IMR-90 (cell line): ENCODE data around the gene PLEKHG7. TPM values are rescaled to one million over a fixed set of nuclear protein-coding genes. Genes with fewer than 3 reads are reported as not detected.

Experiments
- ATAC-seq: fragments of 200-7000 bp; cut with Tn5 transposase; 2 replicates; pipeline ENCODE4 v1.9.1; 2020; ENCODE audit warnings: low read depth, mild to moderate bottlenecking, moderate library complexity
- BruUV-seq: library from RNA; stranded (reverse); fragments of 400-500 nt; replicated peaks from 2 replicates; lab custom pipeline; 2021; lab: Mats Ljungman, UMichigan
- CTCF ChIA-PET: fragments of 300-600 bp; formaldehyde crosslinking; extraction: SDS; loops from one replicate; lab custom pipeline; 2021; ENCODE audit warnings: antibody characterized with exemption; lab: Yijun Ruan, JAX
- POLR2A ChIA-PET: fragments of 300-600 bp; sonication (Branson Sonifier 250); formaldehyde crosslinking; loops from one replicate; lab custom pipeline; 2022; ENCODE audit warnings: antibody characterized with exemption; ENCODE audit not compliant: unreplicated experiment; lab: Charles Lee
- DNase-seq: peaks from one replicate; pipeline ENCODE4 v3.0.0; 2013
- H2AFZ ChIP-seq: replicated peaks from 2 replicates; pipeline ENCODE3; 2013; ENCODE audit warnings: low read length, mild to moderate bottlenecking; ENCODE audit not compliant: poor library complexity
- H2AK5ac ChIP-seq: 2 replicates; pipeline ENCODE4 v1.6.1; 2013; ENCODE audit warnings: low read depth, low read length, inconsistent platforms
- H2AK9ac ChIP-seq: replicated peaks from 2 replicates; pipeline ENCODE3; 2013; ENCODE audit warnings: mild to moderate bottlenecking, low read depth, low read length, moderate library complexity; ENCODE audit not compliant: poor library complexity
- H2BK120ac ChIP-seq: 2 replicates; pipeline ENCODE4 v1.6.1; 2013; ENCODE audit warnings: low read depth, low read length, inconsistent platforms
- H2BK15ac ChIP-seq: 3 replicates; pipeline ENCODE4 v1.6.1; 2013; ENCODE audit warnings: low read depth, low read length, inconsistent platforms
- H2BK20ac ChIP-seq: 2 replicates; pipeline ENCODE4 v1.6.1; 2013; ENCODE audit warnings: low read depth, mild to moderate bottlenecking, inconsistent platforms, low read length, moderate library complexity
- H2BK5ac ChIP-seq: 2 replicates; pipeline ENCODE4 v1.6.1; 2013; ENCODE audit warnings: mild to moderate bottlenecking, low read depth, low read length, inconsistent platforms; ENCODE audit not compliant: poor library complexity, severe bottlenecking
- H3K14ac ChIP-seq: replicated peaks from 2 replicates; pipeline ENCODE4 v1.6.1; 2013; ENCODE audit warnings: low read depth, low read length, inconsistent platforms
- H3K18ac ChIP-seq: 2 replicates; pipeline ENCODE4 v1.6.1; 2013; ENCODE audit warnings: low read depth, low read length, control low read depth
- H3K23ac ChIP-seq: 2 replicates; pipeline ENCODE4 v1.6.1; 2013; ENCODE audit warnings: low read depth, low read length, inconsistent platforms
- H3K27ac ChIP-seq: 2 replicates; pipeline ENCODE4 v1.5.1; 2013; ENCODE audit warnings: mild to moderate bottlenecking, control low read depth, low read length; ENCODE audit not compliant: insufficient read depth
- H3K27me3 ChIP-seq: 2 replicates; pipeline ENCODE4 v1.6.1; 2013; ENCODE audit warnings: low read length; ENCODE audit not compliant: control insufficient read depth, insufficient read depth
- H3K36me3 ChIP-seq: 2 replicates; pipeline ENCODE4 v1.6.1; 2013; ENCODE audit warnings: low read length, mixed read lengths; ENCODE audit not compliant: control insufficient read depth, insufficient read depth
- H3K4ac ChIP-seq: 2 replicates; pipeline ENCODE4 v1.6.1; 2013; ENCODE audit warnings: low read depth, low read length, inconsistent platforms
- H3K4me1 ChIP-seq: 2 replicates; pipeline ENCODE4 v1.6.1; 2013; ENCODE audit warnings: low read length, mixed read lengths; ENCODE audit not compliant: control insufficient read depth, insufficient read depth
- H3K4me2 ChIP-seq: 2 replicates; pipeline ENCODE4 v1.6.1; 2013; ENCODE audit warnings: low read depth, mild to moderate bottlenecking, control low read depth, low read length, moderate library complexity
- H3K4me3 ChIP-seq: 2 replicates; pipeline ENCODE4 v1.5.1; 2013; ENCODE audit warnings: low read depth, mild to moderate bottlenecking, control low read depth, low read length, moderate library complexity; ENCODE audit not compliant: insufficient read depth
- H3K56ac ChIP-seq: 2 replicates; pipeline ENCODE4 v1.6.1; 2013; ENCODE audit warnings: low read length, inconsistent platforms; ENCODE audit not compliant: insufficient read depth; ENCODE audit errors: extremely low read depth
- H3K79me1 ChIP-seq, 2 experiments: 2 replicates each; pipeline ENCODE4 v1.6.1; 2013; ENCODE audit warnings: low read length in 2 of 2, inconsistent platforms in 1 of 2, low read depth in 1 of 2
- H3K9ac ChIP-seq: 2 replicates; pipeline ENCODE4 v1.6.1; 2013; ENCODE audit warnings: low read depth, low read length, control low read depth
- H3K9me1 ChIP-seq: 2 replicates; pipeline ENCODE4 v1.6.1; 2013; ENCODE audit warnings: low read length, inconsistent platforms; ENCODE audit not compliant: insufficient read depth
- H3K9me3 ChIP-seq: 2 replicates; pipeline ENCODE4 v1.6.1; 2013; ENCODE audit warnings: low read length; ENCODE audit not compliant: control insufficient read depth, insufficient read depth
- H4K20me1 ChIP-seq: 2 replicates; pipeline ENCODE4 v1.6.1; 2013; ENCODE audit warnings: low read length, inconsistent platforms; ENCODE audit not compliant: insufficient read depth
- H4K5ac ChIP-seq: 2 replicates; pipeline ENCODE4 v1.6.1; 2013; ENCODE audit warnings: mild to moderate bottlenecking, low read depth, low read length, control low read depth
- H4K8ac ChIP-seq, 2 experiments: 2 replicates each; pipeline ENCODE4 v1.6.1; 2013; ENCODE audit warnings: low read depth in 2 of 2, low read length in 2 of 2, control low read depth in 1 of 2, inconsistent platforms in 1 of 2
- H4K91ac ChIP-seq: 2 replicates; pipeline ENCODE4 v1.6.1; 2013; ENCODE audit warnings: low read depth, low read length, inconsistent platforms; ENCODE audit not compliant: insufficient read depth
- BHLHE40 ChIP-seq: fragments of 150-350 bp; IDR thresholded peaks from 2 replicates; pipeline ENCODE4 v1.6.1; 2016; ENCODE audit warnings: mild to moderate bottlenecking, low read depth, low read length
- CEBPB ChIP-seq: IDR thresholded peaks from 2 replicates; pipeline ENCODE4 v1.6.1; 2012; ENCODE audit warnings: low read depth, low read length, improper control_type of control experiment
- CHD1 ChIP-seq: IDR thresholded peaks from 2 replicates; pipeline ENCODE4 v1.6.1; 2012; ENCODE audit warnings: low read depth, low read length, improper control_type of control experiment
- ELK1 ChIP-seq: fragments of 150-350 bp; IDR thresholded peaks from 2 replicates; pipeline ENCODE4 v1.6.1; 2016; ENCODE audit warnings: low read depth, mild to moderate bottlenecking, low read length, moderate library complexity, borderline replicate concordance
- FOS ChIP-seq: fragments of 150-350 bp; IDR thresholded peaks from 2 replicates; pipeline ENCODE4 v1.6.1; 2016; ENCODE audit warnings: low read depth, low read length
- MAFK ChIP-seq: IDR thresholded peaks from 2 replicates; pipeline ENCODE4 v1.6.1; 2012; ENCODE audit warnings: low read depth, low read length, improper control_type of control experiment
- MAZ ChIP-seq: IDR thresholded peaks from 2 replicates; pipeline ENCODE4 v1.6.1; 2012; ENCODE audit warnings: low read depth, mild to moderate bottlenecking, low read length, improper control_type of control experiment, moderate library complexity, borderline replicate concordance
- MXI1 ChIP-seq: IDR thresholded peaks from 2 replicates; pipeline ENCODE4 v1.6.1; 2012; ENCODE audit warnings: low read depth, mild to moderate bottlenecking, low read length, moderate library complexity, borderline replicate concordance
- NFE2L2 ChIP-seq: fragments of 150-350 bp; IDR thresholded peaks from 2 replicates; pipeline ENCODE4 v1.6.1; 2016; ENCODE audit warnings: low read depth, mild to moderate bottlenecking, low read length
- POLR2A ChIP-seq: IDR thresholded peaks from 2 replicates; pipeline ENCODE4 v1.6.1; 2012; ENCODE audit warnings: mild to moderate bottlenecking, low read depth, low read length
- RAD21 ChIP-seq: IDR thresholded peaks from 2 replicates; pipeline ENCODE4 v1.6.1; 2012; ENCODE audit warnings: low read length, improper control_type of control experiment
- RCOR1 ChIP-seq: IDR thresholded peaks from 2 replicates; pipeline ENCODE4 v1.6.1; 2012; ENCODE audit warnings: mild to moderate bottlenecking, low read length, improper control_type of control experiment; ENCODE audit not compliant: insufficient replicate concordance
- RFX5 ChIP-seq: IDR thresholded peaks from 2 replicates; pipeline ENCODE4 v1.8.0; 2012; ENCODE audit warnings: low read depth, mild to moderate bottlenecking, low read length, moderate library complexity
- SMC3 ChIP-seq: fragments of 150-350 bp; IDR thresholded peaks from 2 replicates; pipeline ENCODE4 v1.6.1; 2016; ENCODE audit warnings: low read depth, mild to moderate bottlenecking, antibody characterized with exemption, low read length, moderate library complexity
- USF2 ChIP-seq: fragments of 150-350 bp; IDR thresholded peaks from 2 replicates; pipeline ENCODE4 v1.6.1; 2017; ENCODE audit warnings: mild to moderate bottlenecking, antibody characterized with exemption, low read length, low read depth
- WGBS, 2 experiments: methylation state at CpG; one replicate each; pipeline versions ENCODE4 v1.1.5 to v1.1.7; 2013; ENCODE audit warnings: missing lambda C conversion rate in 2 of 2; ENCODE audit not compliant: insufficient read length in 1 of 2; ENCODE audit errors: extremely low coverage in 2 of 2; 5-methylcytosine and 5-hydroxymethylcytosine counted together
- dilution Hi-C: fragments of 300-500 bp; cut with HindIII; formaldehyde crosslinking; loops from one replicate; pipeline ENCODE4 v1.14.3; 2018; ENCODE audit warnings: low sequenced_read_pairs; ENCODE audit not compliant: unreplicated experiment
- in situ Hi-C: fragments of 300-500 bp; cut with MboI; formaldehyde crosslinking; loops from 3 replicates; pipeline ENCODE4 v1.14.3; 2019; ENCODE audit warnings: low sequenced_read_pairs, inconsistent platforms, mixed read lengths
- intact Hi-C: fragments of 100-400 bp; cut with micrococcal nuclease; formaldehyde crosslinking; loops from 2 replicates; pipeline ENCODE4 v1.10.0; 2022
- polyA plus RNA-seq, 3 experiments: library from polyadenylated mRNA; depleted of rRNA; stranded (reverse); fragments of >200 nt; gene quantifications; 2 replicates each; pipeline ENCODE4 v1.2.3, GENCODE V29; 2012; ENCODE audit warnings: low replicate concordance in 1 of 3
- total RNA-seq: library from RNA; depleted of rRNA; stranded (reverse); fragments of >200 nt; gene quantifications from 2 replicates; pipeline ENCODE4 v1.2.3, GENCODE V29; 2012
- TF ChIP-seq, protein P1 (sequence below): conservative IDR thresholded peaks from 2 replicates; pipeline ENCODE4 v1.5.1; 2012; ENCODE audit warnings: mild to moderate bottlenecking, low read depth, low read length, improper control_type of control experiment

PLEKHG7 gene
- total and polyA plus RNA-seq, 2 of the 4 experiments (the other 2 are of a cell fraction), result not detected

- no peak overlapping the region for H2AK9ac ChIP-seq
- H3K9ac ChIP-seq, result no peak overlapping the region
- no peaks in the 10 kb centered on the region for H3K79me1 ChIP-seq
- H3K9me1 ChIP-seq, result no peaks in the 10 kb centered on the region
- H2BK15ac ChIP-seq, result no peak overlapping the region
- no peaks in the 10 kb centered on the region for H4K20me1 ChIP-seq
- TF ChIP-seq FOS (no peak), USF2 (no peak), MAZ (no peak), RCOR1 (no peak), MXI1 (no peak), BHLHE40 (no peak), ELK1 (no peak), SMC3 (no peak), CHD1 (no peak), MAFK (no peak), NFE2L2 (no peak), RFX5 (no peak), CEBPB (no peak), RAD21 (no peak), POLR2A (no peak)
- TF ChIP-seq, protein P1, sequence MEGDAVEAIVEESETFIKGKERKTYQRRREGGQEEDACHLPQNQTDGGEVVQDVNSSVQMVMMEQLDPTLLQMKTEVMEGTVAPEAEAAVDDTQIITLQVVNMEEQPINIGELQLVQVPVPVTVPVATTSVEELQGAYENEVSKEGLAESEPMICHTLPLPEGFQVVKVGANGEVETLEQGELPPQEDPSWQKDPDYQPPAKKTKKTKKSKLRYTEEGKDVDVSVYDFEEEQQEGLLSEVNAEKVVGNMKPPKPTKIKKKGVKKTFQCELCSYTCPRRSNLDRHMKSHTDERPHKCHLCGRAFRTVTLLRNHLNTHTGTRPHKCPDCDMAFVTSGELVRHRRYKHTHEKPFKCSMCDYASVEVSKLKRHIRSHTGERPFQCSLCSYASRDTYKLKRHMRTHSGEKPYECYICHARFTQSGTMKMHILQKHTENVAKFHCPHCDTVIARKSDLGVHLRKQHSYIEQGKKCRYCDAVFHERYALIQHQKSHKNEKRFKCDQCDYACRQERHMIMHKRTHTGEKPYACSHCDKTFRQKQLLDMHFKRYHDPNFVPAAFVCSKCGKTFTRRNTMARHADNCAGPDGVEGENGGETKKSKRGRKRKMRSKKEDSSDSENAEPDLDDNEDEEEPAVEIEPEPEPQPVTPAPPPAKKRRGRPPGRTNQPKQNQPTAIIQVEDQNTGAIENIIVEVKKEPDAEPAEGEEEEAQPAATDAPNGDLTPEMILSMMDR, result no peak
- H3K27me3 ChIP-seq, result no peaks in the 10 kb centered on the region; the same call in 1 of the 2 replicates
- H2AFZ ChIP-seq, result no peak overlapping the region
- ATAC-seq (no peak), DNase-seq (no peak)
- no peak overlapping the region for H4K91ac ChIP-seq
- in situ Hi-C loops, result no loop called here
- no peak overlapping the region for H3K4me3 ChIP-seq
- H3K9me3 ChIP-seq, result no peaks in the 10 kb centered on the region
- H3K4me2 ChIP-seq, result no peak overlapping the region
- no peaks in the 10 kb centered on the region for H3K36me3 ChIP-seq
- H3K27ac ChIP-seq, result no peak overlapping the region
- no peak overlapping the region for H2BK20ac ChIP-seq
- no peak overlapping the region for H3K23ac ChIP-seq
- ChIA-PET CTCF (no interaction called here), POLR2A (no interaction called here)
- H2BK5ac ChIP-seq, result no peak overlapping the region
- H4K5ac ChIP-seq, result no peak overlapping the region
- intact Hi-C loops, result no loop called here
- dilution Hi-C loops, result no loop called here
- no peak overlapping the region for H2AK5ac ChIP-seq
- H3K4ac ChIP-seq, result no peak overlapping the region
- no peaks in the 10 kb centered on the region for H3K4me1 ChIP-seq
- no peak overlapping the region for H3K56ac ChIP-seq
- no peak overlapping the region for H3K14ac ChIP-seq
- no peak overlapping the region for H3K18ac ChIP-seq
- BruUV-seq, result no TSS peak
- H4K8ac ChIP-seq, result no peak overlapping the region
- 64% methylated on average over 3 of the region's 4 CpGs; no CpG with 5 or more reads in 1 of the 2 experiments for WGBS, 2 experiments
- H2BK120ac ChIP-seq, result no peak overlapping the region
Measured at GRCh38 chr12:92676710-92677109, 26.1 kb upstream of the PLEKHG7 start.
